Measurements from ENCODE around the gene ANKRD52.

Gene ANKRD52

GRCh38 chr12:56299308-56299852 is 41.2 kb upstream of the ANKRD52 start:
- peak overlapping the region; percentile 74 for H3K4me3 ChIP-seq (ENCODE audit: low read length)
- no peak for DNase-seq (ENCODE audit: low read depth)
- TF ChIP-seq, protein P1, sequence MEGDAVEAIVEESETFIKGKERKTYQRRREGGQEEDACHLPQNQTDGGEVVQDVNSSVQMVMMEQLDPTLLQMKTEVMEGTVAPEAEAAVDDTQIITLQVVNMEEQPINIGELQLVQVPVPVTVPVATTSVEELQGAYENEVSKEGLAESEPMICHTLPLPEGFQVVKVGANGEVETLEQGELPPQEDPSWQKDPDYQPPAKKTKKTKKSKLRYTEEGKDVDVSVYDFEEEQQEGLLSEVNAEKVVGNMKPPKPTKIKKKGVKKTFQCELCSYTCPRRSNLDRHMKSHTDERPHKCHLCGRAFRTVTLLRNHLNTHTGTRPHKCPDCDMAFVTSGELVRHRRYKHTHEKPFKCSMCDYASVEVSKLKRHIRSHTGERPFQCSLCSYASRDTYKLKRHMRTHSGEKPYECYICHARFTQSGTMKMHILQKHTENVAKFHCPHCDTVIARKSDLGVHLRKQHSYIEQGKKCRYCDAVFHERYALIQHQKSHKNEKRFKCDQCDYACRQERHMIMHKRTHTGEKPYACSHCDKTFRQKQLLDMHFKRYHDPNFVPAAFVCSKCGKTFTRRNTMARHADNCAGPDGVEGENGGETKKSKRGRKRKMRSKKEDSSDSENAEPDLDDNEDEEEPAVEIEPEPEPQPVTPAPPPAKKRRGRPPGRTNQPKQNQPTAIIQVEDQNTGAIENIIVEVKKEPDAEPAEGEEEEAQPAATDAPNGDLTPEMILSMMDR (conservative IDR thresholded peaks at IDR 0.05; ENCODE audit: low read length), result no peak

DNA sequence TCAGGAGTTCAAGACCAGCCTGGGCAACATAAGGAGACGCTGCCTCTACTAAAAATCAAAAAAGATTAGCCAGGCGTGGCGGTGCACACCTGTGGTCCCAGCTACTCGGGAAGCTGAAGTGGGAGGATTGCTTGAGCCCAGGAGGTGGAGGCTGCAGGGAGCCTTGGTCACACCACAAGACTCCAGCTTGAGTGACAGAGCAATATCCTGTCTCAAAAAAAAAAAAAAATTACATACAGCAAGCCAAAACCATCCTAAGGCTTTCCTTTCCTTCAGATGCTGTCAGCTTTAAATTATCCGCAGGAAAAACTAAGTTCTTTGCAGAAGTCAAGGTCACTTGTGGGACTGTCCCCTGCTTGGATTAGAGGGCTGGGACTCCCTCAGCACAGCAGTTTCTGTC is 40.6 kb upstream of the ANKRD52 start:
- no peak for DNase-seq (ENCODE audit: low read depth)
- peak overlapping the region; percentile 74 for H3K4me3 ChIP-seq (ENCODE audit: low read length)
- TF ChIP-seq, protein P1 (conservative IDR thresholded peaks at IDR 0.05; ENCODE audit: low read length), result no peak

DNA sequence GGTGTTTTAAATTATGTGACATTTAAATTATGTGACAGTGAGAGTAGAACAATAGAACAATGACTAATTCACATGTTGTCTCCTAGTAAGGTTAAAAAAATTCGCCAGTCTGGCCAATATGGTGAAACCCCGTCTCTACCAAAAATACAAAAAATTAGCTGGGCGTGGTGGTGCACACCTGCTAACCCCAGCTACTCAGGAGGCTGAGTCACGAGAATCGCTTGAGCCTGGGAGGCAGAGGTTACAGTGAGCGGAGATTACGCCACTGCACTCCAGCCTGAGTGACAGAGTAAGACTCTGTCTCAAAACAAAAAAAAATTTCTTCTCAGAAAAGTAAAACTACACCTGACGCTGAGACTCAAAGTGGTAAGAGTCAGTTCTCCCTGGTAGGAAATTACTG is 39.2 kb upstream of the ANKRD52 start:
- TF ChIP-seq, protein P1 (conservative IDR thresholded peaks at IDR 0.05; ENCODE audit: low read length), result no peak
- no peak overlapping the region for H3K4me3 ChIP-seq (ENCODE audit: low read length)
- DNase-seq (ENCODE audit: low read depth), result no peak

- TF ChIP-seq, protein P1 (conservative IDR thresholded peaks at IDR 0.05; ENCODE audit: low read length), result no peak
- H3K4me3 ChIP-seq (ENCODE audit: low read length), result no peak overlapping the region
- no peak for DNase-seq (ENCODE audit: low read depth)
Measured at GRCh38 chr12:56296295-56296694, 38.1 kb upstream of the ANKRD52 start.

- H3K4me3 ChIP-seq (ENCODE audit: low read length), result no peak overlapping the region
- TF ChIP-seq, protein P1 (conservative IDR thresholded peaks at IDR 0.05; ENCODE audit: low read length), result no peak
- DNase-seq (ENCODE audit: low read depth), result no peak
Measured at GRCh38 chr12:56293795-56294194, 35.6 kb upstream of the ANKRD52 start.

GRCh38 chr12:56288705-56289387 is 30.7 kb upstream of the ANKRD52 start:
- no peak overlapping the region for H3K4me3 ChIP-seq (ENCODE audit: low read length)
- TF ChIP-seq, protein P1 (conservative IDR thresholded peaks at IDR 0.05; ENCODE audit: low read length), result no peak
- DNase-seq (ENCODE audit: low read depth), result no peak
